HG02571 (cell line): ENCODE measurements around the gene APOBEC4.
A peak's percentile ranks its signal among the peaks of the same experiment; 100 is the strongest.

Experiments
- ATAC-seq: cut with Tn5 transposase; IDR thresholded peaks from one replicate; pipeline ENCODE4 v1.9.1; 2021; ENCODE audit warnings: mild to moderate bottlenecking, moderate library complexity; ENCODE audit not compliant: unreplicated experiment

APOBEC4 gene

DNA sequence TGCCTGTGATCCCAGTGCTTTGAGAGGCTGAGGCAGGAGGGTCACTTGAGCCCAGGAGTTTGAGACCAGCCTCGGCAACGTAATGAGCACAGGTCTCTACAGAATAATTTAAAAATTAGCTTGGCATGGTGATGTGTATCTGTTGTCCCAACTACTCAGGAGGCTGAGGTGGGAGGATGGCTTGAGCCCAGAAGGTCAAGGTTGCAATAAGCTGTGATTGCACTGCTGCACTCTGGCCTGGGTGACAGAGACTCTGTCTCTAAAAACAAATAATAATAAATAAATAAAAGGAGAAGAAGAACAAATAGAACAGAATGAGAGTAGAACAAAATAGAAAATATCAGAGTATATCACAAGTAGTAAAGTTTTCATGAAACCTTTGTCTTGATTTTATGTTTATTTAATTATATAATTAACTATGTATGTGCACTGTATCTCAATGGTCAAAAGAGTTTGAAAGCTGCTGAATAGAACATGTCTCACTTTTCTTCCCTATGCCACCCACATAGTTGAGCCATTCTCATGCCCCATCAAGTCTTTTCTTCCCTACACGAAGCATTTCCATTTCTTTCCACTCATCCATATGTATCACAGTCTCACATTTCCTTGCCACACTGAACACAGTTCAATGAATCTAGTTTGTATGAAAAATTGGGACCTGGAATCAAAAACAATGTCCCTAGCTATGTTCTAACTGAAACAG, 22.9 kb upstream of the APOBEC4 start:
- ATAC-seq: no peak

DNA sequence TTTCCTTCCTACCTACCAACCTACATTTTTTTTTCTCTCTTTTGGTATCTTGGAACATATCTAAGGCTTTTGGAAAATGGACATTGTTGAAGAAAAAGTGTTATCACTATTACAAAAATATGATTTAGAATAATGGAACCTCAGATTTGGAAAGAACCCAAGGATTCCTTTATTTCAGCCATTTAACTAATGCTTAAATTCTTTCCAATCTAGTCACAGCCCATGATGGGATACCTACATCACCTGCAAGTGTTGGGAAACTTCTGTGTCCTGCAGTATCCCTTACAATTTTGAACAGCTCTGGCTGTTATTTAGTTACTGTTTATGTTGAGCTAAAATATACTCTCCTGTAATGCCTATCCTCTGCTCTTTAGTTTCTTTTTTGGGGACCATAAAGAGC, 22.3 kb upstream of the APOBEC4 start:
- no peak for ATAC-seq

DNA sequence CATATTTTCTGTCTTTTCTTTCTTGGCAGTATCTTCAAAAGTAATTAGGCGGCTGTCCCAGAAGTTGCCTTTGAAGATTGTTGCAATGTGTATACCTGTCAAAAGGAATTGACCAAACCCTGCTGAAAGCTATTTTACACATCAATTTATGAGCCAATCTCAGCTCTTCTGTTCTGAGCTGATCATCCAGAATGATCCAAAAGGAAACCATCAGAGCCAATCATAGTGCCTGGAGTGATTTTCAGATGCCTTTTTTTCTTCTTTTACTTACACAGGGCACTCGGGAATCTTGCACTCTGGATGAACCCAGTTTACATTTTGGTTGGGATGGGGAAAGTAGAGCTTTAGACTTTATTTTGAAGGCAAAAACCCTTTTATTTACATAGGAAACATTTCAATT, 21.8 kb upstream of the APOBEC4 start:
- no peak for ATAC-seq

DNA sequence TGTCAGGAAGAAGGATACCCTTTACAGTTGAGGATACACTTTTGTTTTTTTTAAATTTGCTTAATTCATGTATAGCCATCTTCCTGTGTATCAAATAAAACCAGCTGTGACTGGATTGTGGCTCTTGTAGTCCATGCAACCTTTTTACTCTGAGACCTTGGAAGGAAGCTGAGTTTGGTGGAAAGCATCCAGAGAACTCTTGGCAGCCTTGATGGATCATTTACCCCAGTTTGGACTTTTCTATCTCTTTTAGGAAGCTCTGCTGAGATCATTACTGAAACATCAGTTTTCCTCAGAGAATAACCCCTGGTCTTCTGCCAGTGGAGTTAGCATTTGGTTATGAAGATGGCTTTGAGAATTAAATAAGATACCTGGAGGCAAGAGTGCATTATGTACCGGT, 21.2 kb upstream of the APOBEC4 start:
- ATAC-seq: no peak

DNA sequence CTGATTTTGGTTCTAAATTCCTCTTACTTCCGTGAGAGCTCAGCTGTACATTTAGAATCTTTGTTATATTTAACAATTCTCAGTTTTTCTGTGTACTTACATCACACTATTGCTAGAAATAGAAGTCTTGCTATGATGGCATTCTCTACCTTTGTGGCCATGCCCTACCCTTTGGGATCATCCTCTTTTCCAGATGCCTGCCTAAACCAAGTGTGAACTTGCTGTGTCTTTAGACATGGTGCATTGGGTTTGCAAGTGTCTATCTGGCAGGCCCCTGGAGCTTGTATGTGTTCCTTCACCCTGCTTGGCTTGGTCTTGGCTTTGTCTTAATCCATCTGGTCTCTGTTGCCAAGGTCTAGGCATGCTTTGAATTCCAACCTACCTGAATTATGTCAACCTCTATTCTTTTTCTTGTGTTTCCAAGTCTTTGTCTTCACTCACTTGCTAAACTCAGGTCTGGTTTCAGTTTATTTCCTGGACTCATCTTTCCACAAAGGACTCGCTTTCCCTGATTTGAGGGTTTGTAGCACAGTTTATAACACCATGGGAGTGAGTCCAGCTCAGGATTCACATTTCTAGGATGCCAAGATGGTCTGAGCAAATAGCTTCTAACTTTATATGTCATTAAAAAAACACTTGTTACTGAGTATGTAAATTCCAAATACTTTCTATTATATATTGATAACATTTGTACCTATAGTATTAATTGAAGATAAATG, 20.6 kb upstream of the APOBEC4 start:
- no peak for ATAC-seq

DNA sequence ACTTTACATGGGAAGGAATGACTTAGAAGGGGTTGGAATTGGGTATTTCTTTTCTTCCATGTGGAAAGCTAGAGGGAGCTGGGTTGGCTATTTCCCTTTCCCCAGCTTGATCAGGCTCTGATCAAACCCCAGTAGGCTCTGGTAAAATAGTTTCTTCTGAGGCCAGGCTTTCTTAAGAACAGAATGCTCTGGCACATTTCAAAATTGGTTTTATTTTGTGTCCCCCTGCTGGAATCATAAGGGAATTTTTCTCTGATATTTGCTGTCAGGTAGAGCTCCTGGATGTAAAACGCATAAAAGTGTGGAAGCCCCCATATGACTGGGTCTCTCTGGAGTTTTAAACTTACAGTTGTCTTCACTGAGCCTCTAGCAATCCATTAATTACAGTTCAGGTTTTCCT, 17.1 kb upstream of the APOBEC4 start:
- ATAC-seq: no peak

DNA sequence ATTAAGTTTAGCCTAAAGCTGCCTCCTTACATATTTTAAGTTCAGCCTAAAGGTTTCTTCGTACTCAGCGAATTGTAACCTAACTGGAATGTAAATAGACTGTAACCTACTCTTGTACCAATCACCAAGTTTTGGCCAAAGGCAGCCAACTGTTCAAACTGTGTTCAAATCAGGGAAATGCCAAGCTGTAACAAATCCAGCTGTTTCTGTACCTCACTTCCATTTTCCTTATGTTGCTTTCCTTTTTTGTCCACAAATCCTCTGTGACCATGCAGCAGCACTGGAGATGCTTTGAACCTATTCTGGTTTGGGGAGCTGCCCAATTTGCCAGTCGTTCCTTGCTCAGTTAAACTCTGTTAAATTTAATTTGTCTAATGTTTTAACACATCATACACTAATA, 3.2 kb upstream of the APOBEC4 start:
- no peak for ATAC-seq

DNA sequence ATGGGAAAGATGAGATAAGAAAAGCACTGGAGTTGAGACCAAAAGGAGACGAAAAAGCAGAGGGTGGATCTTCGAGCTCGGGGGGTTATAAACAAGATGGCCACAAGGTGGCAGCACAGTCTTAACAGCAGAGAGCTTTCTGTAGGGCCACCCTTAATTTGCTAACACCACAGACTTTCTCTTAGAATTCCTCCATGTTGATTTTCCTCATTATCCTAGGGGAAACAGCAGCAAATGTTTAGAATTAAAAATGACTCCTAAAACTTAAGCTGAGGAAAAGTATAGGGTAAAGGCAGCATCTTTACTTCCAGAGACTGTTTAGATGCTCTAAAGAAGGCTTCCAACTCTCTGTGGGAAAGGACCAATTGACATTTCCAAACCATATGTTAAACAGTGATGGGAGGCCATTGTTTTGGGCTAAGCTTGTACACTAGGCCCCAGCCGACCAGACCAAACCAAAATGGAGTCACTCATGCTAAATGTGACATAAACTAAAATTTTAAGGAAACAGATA, 2.5 kb upstream of the APOBEC4 start:
- peak; percentile 62 for ATAC-seq

DNA sequence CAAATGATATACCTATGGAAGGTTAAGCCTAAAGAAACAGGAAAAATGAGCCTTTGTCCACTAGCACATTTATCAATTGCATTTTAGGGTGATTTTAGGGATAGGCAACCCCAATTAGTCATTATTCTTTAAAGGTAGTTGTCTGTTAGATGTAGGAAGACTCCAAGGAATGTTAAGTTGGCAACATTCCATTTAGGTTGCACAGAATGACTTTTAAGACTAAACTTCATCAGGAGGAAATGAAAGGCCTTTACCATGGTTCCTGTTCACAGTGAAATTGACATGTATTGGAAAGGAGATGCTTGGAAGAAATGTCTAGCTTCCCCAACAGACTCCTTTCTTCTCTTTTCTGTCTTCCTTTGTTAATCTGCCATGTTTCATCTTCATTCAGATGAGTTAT, 1.6 kb upstream of the APOBEC4 start:
- ATAC-seq: no peak

DNA sequence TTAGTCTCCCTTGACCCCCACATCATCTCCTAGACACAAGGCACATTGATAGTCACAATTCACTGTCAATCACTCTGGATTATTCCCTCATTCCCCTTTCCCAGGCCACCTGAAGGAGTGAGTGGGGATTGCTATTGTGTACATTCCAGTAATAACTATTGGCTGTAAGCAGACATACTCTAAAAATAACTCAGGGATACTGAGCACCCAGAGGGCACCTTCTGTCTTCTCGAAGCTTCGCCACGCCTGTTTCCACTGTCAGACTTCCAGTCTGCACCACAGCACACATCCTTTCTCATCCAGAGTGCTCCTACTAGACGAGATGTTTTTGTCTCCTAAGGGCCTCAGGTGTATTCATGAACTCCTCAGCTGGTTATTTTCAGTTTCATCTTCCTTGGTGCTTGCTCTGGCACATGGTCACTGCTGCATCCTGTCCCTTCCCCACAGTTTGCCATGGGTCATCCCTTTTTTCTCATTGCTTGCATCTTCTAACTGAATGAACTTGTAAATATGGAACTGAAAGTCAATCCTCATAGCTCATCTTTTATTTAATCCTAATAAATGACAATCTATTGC, 848 bp upstream of the APOBEC4 start:
- no peak for ATAC-seq

DNA sequence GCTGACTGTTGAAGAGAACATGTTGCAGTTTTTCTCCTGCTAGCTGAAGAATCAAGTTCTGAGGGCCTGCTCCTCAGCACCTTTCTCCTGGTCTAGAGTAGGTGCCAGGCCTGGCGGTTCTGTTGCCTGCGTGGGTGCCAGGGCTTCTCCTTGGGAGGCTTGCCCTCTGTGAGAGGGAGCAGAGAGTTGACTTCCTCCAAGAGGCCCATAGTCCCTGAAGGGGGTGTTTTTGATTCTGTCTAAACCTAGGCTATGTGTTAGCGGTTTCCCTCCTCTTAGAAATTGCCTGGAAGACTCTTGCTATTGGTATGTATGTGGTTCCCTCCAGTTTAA, 312 bp upstream of the APOBEC4 start:
- no peak for ATAC-seq

DNA sequence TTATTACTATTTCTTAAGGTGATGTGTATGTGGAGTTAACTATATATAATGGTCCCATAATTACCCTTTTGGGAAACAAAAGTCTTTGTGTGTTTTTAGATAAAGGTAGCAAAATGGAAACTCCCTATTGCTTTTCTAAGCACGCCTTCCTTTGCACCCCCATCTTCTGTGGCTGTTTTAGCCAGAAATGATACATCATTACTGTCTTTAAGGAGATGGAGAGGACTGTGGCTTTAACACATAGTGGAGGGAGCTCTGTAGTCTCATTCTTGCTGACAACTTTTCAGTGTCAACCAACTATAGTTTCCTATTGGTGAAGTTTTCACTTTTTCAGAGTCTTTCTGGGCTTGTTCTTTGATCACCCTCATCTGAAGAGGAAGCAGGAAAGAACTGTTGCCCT, 1.0 kb downstream of the APOBEC4 start:
- no peak for ATAC-seq

DNA sequence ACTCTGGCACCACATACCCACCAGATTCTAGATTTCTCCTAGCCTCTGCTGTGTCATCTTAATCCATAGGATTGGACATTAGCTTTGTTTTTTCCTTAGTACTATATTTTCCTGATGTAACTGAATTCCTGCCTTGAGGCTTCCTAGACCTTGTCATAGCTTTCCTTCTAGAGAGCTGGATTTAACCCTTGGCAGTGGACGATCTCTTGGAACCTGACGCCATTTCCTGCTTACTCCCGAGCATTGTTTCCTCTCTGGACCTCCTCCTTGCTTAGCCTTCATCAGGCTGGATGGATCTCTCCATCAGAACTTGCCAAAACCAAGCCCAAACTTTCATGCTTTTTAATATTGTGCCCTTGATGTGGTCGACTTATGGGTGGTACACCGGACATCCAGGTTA, 1.5 kb downstream of the APOBEC4 start:
- ATAC-seq: no peak

DNA sequence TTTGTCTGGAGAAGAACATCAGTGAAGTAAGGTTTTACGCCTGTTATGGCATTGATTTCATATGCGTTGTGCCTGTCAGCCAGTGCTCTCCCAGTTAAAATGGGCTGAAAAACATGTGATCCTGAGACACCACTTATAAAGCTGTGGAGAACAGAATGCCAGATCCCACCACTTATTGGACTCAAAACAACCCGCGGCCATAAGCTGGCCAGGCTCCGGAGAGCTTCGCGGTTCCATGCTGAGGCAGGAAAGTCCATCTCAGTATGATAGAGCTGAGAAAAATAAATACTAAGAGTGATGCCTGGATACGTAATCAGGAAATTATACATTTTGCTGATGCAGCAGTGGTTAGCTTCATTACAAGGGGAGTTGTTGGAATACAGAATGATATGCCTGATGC, 5.1 kb downstream of the APOBEC4 start:
- ATAC-seq: no peak

DNA sequence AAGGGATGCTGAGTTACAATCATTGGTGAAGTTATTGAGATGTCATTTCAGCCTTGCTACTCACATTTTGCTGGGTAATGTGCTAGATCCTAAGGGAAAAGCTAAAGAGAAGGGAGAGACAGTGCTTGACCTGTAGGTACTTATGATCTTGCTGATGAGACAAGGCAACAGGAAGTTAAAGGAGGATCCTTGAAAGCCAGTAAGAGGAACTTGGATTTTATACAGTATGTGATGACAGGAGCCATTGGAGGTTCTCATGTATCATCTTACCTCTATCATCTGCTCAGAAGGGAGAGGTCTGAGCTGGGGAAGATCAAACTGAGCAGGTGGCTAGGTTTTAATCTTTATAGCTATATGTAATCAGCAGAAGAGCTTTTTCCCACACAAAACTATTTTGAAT, 6.3 kb downstream of the APOBEC4 start:
- no peak for ATAC-seq

DNA sequence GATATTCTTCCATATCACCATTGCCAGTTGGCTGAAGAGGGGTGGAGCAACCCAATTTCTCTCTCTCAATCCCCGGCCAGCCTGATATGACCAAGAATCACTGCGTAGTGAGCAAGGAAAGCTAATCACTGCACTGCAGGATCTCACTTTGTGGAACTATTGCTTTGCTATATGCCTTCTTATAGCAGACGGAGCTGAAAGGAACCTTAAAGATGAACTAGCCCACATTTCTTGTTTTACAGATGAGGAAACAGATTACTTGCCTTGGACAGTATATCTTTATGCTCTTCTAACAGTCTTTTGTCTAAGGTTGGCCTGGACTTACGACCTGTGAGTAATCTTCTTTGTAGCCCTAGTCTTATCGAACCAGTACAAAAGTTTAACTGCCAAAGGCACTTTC, 7.6 kb downstream of the APOBEC4 start:
- ATAC-seq: no peak

DNA sequence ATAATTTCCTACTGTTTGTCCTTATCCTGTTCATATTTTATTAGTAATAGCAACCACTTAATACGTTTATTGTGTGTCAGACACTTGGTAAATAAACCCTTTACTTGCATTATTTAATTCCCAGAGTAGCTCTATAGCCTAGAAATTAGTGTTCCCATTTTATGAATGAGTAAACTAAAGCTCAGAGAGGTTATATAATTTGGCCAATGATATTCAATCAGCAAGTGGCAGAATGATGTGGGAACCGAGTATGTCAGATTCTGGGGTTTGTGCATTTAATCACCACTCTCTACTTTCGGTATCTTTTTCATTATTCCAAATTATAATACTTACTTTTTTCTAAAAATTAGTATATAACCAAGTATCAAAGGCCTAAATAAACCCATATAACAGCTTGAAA, 10.9 kb downstream of the APOBEC4 start:
- ATAC-seq: no peak

DNA sequence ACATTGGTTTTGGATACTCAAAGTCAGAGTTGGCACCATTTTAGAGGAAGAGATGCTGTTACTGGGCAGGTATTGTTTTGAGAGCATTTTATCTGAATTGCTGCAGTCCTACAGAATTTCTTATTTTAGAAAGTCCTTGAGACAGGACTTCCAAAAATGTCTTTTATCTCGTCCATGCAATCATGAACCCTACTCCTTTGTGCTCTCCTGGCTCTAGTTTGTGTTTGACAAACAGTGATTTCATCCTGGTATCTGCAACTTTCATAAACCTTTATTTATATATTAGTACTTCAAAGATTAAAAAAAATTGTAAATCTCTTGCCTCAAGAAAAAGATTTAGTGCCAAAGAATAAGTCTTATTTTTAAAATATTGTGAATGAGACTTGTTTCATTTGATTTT, 12.9 kb downstream of the APOBEC4 start:
- no peak for ATAC-seq

DNA sequence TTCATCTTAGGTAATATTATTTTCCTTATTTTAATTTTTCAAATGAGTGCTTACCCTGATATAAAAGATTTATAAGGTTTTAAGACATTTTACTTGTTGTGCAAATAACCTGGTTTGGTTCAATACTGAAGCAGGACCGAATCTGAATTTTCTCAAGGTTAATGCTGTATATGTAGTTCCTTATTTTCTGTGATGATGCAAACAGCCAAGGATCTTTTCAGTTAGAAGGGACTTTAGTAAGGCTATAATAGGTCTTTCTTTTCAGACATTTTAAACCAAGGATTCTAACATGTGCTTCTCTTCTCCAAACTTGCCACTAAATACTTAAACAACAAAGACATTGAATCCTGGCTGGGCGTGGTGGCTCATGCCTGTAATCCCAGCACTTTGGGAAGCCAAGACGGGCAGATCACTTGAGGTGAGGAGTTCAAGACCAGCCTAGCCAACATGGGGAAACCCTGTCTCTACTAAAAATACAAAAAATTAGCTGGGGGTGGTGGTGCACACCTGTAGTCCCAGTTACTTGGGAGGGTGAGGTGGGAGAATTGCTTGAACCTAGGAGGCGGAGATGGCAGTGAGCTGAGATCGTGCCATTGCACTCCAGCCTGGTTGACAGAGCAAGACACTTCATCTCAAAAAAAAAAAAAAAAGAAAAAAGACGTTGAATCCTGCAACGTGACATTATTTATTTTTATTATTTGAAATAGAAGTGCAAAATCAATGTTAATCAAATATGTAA, 14.3 kb downstream of the APOBEC4 start:
- no peak for ATAC-seq

DNA sequence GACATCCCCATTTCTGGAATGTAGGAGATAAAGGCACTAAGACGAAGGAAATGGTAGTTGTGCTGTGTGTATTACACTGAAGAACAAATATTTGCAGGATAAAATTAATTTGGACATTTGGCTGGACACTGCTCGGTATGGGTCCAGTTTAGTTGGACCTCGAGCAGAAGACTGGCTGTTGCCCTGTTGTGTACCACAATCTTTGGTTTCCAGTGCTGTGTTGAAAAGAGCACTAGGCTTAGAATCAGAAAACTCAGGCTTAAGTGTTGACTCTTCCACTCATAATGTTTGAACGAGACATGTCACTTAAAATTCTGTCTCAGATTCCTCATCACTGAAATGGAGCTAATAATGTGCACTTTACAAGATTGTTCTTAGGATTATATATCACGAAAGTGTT, 16.3 kb downstream of the APOBEC4 start:
- no peak for ATAC-seq

DNA sequence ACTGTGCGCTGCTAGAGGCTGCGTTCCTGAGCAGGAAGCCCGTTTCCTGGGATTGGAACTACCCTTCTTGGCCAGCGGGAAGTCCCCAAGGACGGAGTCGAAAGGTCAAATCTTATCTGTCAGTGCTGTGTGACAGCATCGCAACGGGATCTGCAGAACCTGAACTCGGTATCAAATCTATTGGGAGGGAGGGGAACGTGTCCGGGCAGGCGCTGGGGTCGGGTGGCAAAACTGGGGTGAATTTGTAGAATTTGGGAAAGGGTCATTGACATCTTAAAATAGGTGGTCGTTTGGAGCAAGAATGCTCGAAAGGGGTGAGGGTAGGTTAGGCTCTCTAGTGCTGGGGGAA, 16.8 kb downstream of the APOBEC4 start:
- ATAC-seq: peak; percentile 2
